Hepatocyte (in vitro differentiated cells): ENCODE measurements around the gene SERPINA10.
"Not testable (repeated sequence)": the region's sequence is repeated elsewhere in the genome, so short reads cannot be mapped to it uniquely, and the experiment has no call there.

Experiments
- EZH2 ChIP-seq: fragments of 200-600 bp; sonication (generic); IDR thresholded peaks from 2 replicates; pipeline ENCODE4 v1.6.1; 2016; ENCODE audit warnings: antibody characterized with exemption, mild to moderate bottlenecking, borderline replicate concordance
- EZH2phosphoT487 ChIP-seq: fragments of 200-600 bp; sonication (generic); IDR thresholded peaks from one replicate; pipeline ENCODE4 v1.6.1; 2018; ENCODE audit warnings: antibody characterized with exemption, mild to moderate bottlenecking, low read depth, moderate library complexity; ENCODE audit not compliant: unreplicated experiment, severe bottlenecking
- TF ChIP-seq, protein P1 (sequence below): fragments of 200-600 bp; sonication (generic); IDR thresholded peaks from 2 replicates; pipeline ENCODE4 v1.5.1; 2016; ENCODE audit warnings: antibody characterized with exemption, mild to moderate bottlenecking; ENCODE audit not compliant: poor library complexity

DNA sequence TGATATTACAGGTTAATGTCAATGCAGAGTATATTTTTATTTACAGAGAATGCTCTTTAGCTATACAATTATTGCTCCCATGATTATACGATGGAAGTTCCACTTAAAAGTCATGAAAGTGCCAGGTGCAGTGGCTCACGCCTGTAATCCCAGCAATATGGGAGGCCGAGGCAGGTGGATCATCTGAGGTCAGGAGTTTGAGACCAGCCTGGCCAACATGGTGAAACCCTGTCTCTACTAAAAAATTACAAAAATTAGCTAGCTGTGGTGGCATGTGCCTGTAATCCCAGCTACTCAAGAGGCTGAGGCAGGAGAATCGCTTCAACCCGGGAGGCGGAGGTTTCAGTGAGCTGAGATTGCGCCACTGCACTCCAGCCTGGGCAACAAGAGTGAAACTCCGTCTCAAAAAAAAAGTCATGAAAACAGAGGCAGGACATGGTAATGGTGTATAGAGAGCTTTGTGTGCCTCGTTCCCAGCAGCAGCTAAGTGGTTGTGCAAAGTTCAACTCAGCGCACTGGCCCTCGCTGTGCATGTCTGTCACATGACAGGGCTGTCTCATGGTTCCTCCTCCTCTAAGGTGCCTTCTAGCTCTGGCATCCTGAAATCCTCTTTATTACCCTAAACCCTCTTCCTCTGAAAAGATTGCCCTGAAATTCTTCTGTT is 16.0 kb downstream of the SERPINA10 start:
- TF ChIP-seq EZH2phosphoT487, EZH2: not testable (repeated sequence)
- TF ChIP-seq, protein P1, sequence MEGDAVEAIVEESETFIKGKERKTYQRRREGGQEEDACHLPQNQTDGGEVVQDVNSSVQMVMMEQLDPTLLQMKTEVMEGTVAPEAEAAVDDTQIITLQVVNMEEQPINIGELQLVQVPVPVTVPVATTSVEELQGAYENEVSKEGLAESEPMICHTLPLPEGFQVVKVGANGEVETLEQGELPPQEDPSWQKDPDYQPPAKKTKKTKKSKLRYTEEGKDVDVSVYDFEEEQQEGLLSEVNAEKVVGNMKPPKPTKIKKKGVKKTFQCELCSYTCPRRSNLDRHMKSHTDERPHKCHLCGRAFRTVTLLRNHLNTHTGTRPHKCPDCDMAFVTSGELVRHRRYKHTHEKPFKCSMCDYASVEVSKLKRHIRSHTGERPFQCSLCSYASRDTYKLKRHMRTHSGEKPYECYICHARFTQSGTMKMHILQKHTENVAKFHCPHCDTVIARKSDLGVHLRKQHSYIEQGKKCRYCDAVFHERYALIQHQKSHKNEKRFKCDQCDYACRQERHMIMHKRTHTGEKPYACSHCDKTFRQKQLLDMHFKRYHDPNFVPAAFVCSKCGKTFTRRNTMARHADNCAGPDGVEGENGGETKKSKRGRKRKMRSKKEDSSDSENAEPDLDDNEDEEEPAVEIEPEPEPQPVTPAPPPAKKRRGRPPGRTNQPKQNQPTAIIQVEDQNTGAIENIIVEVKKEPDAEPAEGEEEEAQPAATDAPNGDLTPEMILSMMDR: not testable (repeated sequence)
